ENCODE measurements around the gene UBE3C.

- TF ChIP-seq POLR2A (IDR thresholded peaks at IDR 0.05) (peak in 1 of 3 donors; percentile 46), POLR2AphosphoS5 (IDR thresholded peaks at IDR 0.05) (peak; percentile 83 to 87 (median 86))
- TF ChIP-seq, protein P1, sequence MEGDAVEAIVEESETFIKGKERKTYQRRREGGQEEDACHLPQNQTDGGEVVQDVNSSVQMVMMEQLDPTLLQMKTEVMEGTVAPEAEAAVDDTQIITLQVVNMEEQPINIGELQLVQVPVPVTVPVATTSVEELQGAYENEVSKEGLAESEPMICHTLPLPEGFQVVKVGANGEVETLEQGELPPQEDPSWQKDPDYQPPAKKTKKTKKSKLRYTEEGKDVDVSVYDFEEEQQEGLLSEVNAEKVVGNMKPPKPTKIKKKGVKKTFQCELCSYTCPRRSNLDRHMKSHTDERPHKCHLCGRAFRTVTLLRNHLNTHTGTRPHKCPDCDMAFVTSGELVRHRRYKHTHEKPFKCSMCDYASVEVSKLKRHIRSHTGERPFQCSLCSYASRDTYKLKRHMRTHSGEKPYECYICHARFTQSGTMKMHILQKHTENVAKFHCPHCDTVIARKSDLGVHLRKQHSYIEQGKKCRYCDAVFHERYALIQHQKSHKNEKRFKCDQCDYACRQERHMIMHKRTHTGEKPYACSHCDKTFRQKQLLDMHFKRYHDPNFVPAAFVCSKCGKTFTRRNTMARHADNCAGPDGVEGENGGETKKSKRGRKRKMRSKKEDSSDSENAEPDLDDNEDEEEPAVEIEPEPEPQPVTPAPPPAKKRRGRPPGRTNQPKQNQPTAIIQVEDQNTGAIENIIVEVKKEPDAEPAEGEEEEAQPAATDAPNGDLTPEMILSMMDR (IDR thresholded peaks at IDR 0.05 in 8 of 11, conservative IDR thresholded peaks at IDR 0.05 in 3 of 11): peak in 3 of 11 experiments; percentile 24 to 44 (median 41)
Measured at GRCh38 chr7:157138424-157139110, at the start of gene UBE3C.

All from spleen (tissue), 7 donors.